Type B pancreatic cell (in vitro differentiated cells): ENCODE results near the gene KIF1B. TPM values are rescaled to one million over a fixed set of nuclear protein-coding genes. Genes with fewer than 3 reads are reported as not detected.

Source experiments
- DNase-seq: peaks from one replicate; pipeline ENCODE4 v3.0.0; 2021; ENCODE audit warnings: mixed read lengths; ENCODE audit not compliant: unreplicated experiment; ENCODE audit errors: extremely low spot score
- H3K27ac Mint-ChIP-seq: 2 replicates; pipeline ENCODE4 v1.8.0; 2021; ENCODE audit warnings: mild to moderate bottlenecking, mixed read lengths
- H3K27me3 Mint-ChIP-seq: 2 replicates; pipeline ENCODE4 v1.8.0; 2021; ENCODE audit warnings: mixed read lengths
- H3K36me3 Mint-ChIP-seq: 2 replicates; pipeline ENCODE4 v1.8.0; 2021; ENCODE audit warnings: mixed read lengths
- H3K4me1 Mint-ChIP-seq: one replicate; pipeline ENCODE4 v1.8.0; 2021; ENCODE audit warnings: mixed read lengths; ENCODE audit not compliant: unreplicated experiment
- H3K4me3 Mint-ChIP-seq: 2 replicates; pipeline ENCODE4 v1.8.0; 2021; ENCODE audit warnings: mild to moderate bottlenecking, mixed read lengths
- H3K9me3 Mint-ChIP-seq: 2 replicates; pipeline ENCODE4 v1.8.0; 2021; ENCODE audit warnings: mixed read lengths
- total RNA-seq: library from RNA; stranded (reverse); gene quantifications from 2 replicates; pipeline ENCODE4 v1.2.1, GENCODE V29; 2021; ENCODE audit warnings: low replicate concordance
- TF ChIP-seq, protein P1 (sequence below): fragments of 200-600 bp; sonication (generic); conservative IDR thresholded peaks from 2 replicates; pipeline ENCODE4 v1.5.0; 2021; ENCODE audit warnings: antibody characterized with exemption, mild to moderate bottlenecking

Gene KIF1B
- total RNA-seq, 1 donor from 2014 or later = 64.3 TPM

GRCh38 chr1:10316752-10317151, 106.4 kb downstream of the KIF1B start:
- TF ChIP-seq, protein P1, sequence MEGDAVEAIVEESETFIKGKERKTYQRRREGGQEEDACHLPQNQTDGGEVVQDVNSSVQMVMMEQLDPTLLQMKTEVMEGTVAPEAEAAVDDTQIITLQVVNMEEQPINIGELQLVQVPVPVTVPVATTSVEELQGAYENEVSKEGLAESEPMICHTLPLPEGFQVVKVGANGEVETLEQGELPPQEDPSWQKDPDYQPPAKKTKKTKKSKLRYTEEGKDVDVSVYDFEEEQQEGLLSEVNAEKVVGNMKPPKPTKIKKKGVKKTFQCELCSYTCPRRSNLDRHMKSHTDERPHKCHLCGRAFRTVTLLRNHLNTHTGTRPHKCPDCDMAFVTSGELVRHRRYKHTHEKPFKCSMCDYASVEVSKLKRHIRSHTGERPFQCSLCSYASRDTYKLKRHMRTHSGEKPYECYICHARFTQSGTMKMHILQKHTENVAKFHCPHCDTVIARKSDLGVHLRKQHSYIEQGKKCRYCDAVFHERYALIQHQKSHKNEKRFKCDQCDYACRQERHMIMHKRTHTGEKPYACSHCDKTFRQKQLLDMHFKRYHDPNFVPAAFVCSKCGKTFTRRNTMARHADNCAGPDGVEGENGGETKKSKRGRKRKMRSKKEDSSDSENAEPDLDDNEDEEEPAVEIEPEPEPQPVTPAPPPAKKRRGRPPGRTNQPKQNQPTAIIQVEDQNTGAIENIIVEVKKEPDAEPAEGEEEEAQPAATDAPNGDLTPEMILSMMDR = no peak
- Mint-ChIP-seq H3K4me1 (peaks cover 6% of the 10 kb centered on the region), H3K4me3 (no peak overlapping the region), H3K27me3 (no peaks in the 10 kb centered on the region), H3K27ac (no peak overlapping the region), H3K36me3 (peaks cover 10% of the 10 kb centered on the region), H3K9me3 (no peaks in the 10 kb centered on the region)
- no peak for DNase-seq

DNA sequence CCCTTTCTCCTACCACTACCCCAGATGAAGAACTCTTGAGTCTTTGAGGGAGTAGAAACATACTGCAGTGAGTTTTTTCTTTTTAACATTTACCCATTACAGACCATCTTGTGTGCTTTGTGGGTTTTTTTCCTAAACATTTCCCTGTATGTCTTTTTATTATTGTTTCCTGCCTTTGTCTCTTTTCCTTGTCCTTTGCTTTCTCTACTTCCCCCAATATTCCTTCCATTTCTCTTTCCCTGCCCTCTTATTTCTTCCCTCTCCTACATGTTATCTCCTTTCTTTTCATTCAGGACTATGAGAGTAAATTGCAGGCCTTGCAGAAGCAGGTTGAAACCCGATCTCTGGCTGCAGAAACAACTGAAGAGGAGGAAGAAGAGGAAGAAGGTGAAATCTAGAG, 109.4 kb downstream of the KIF1B start:
- TF ChIP-seq, protein P1 = no peak
- Mint-ChIP-seq H3K4me3 (no peak overlapping the region), H3K27me3 (no peaks in the 10 kb centered on the region), H3K9me3 (no peaks in the 10 kb centered on the region), H3K27ac (no peak overlapping the region), H3K4me1 (peaks cover 6% of the 10 kb centered on the region), H3K36me3 (peaks cover 3% of the 10 kb centered on the region)
- DNase-seq = no peak

DNA sequence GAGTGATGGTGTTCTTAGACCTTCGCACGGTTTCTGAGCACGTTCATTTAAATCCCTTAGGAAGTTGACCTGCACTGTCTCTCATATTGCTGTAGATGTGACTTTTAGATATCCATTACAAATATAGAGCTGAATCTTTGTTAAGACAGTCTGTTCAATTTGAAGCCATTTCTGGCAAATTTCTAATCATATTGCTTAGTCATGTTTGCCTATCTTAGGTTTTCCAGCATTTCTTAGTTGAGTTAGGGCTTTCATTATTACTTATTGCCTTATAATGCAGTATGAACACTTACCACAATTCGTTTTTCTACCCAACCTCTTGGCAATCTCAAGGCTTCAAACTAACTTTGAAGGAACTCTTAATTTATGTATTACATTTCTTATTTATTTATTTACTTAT, 110.0 kb downstream of the KIF1B start:
- no peak overlapping the region for H3K4me3 Mint-ChIP-seq
- H3K27me3 Mint-ChIP-seq = no peaks in the 10 kb centered on the region
- no peak for DNase-seq
- peaks cover 6% of the 10 kb centered on the region for H3K4me1 Mint-ChIP-seq
- TF ChIP-seq, protein P1 = no peak
- no peaks in the 10 kb centered on the region for H3K9me3 Mint-ChIP-seq
- H3K36me3 Mint-ChIP-seq = peaks cover 3% of the 10 kb centered on the region
- no peak overlapping the region for H3K27ac Mint-ChIP-seq

- Mint-ChIP-seq H3K4me3 (no peak overlapping the region), H3K9me3 (no peaks in the 10 kb centered on the region), H3K36me3 (peaks cover 16% of the 10 kb centered on the region), H3K27ac (no peak overlapping the region), H3K4me1 (peaks cover 6% of the 10 kb centered on the region), H3K27me3 (no peaks in the 10 kb centered on the region)
- no peak for DNase-seq
- TF ChIP-seq, protein P1 = no peak
Observed at GRCh38 chr1:10322821-10323220, 112.5 kb downstream of the KIF1B start.

GRCh38 chr1:10324627-10325026, 114.3 kb downstream of the KIF1B start:
- Mint-ChIP-seq H3K4me1 (peaks cover 5% of the 10 kb centered on the region), H3K27ac (no peak overlapping the region), H3K36me3 (peaks cover 20% of the 10 kb centered on the region), H3K27me3 (no peaks in the 10 kb centered on the region), H3K4me3 (no peak overlapping the region), H3K9me3 (no peaks in the 10 kb centered on the region)
- no peak for DNase-seq
- TF ChIP-seq, protein P1 = no peak

GRCh38 chr1:10325521-10325920, 115.2 kb downstream of the KIF1B start:
- Mint-ChIP-seq H3K9me3 (no peaks in the 10 kb centered on the region), H3K27ac (no peak overlapping the region), H3K27me3 (no peaks in the 10 kb centered on the region), H3K4me3 (no peak overlapping the region), H3K4me1 (no peaks in the 10 kb centered on the region), H3K36me3 (peaks cover 20% of the 10 kb centered on the region)
- DNase-seq = no peak
- TF ChIP-seq, protein P1 = no peak
